KG1 (cell line): ENCODE results near the gene KRAS.
A peak's percentile ranks its signal among the peaks of the same experiment; 100 is the strongest.

ENCODE experiments used
- DNase-seq: peaks from one replicate; lab custom pipeline; 2025; lab: John Stamatoyannopoulos, UW

KRAS gene

GRCh38 chr12:25256005-25256404, 5.3 kb upstream of the KRAS start:
- no peak for DNase-seq

GRCh38 chr12:25254271-25254880, 3.6 kb upstream of the KRAS start:
- DNase-seq: no peak

- no peak for DNase-seq
These were observed 2.8 kb upstream of the KRAS start for GRCh38 chr12:25253371-25254068.

- DNase-seq: no peak
These were observed 2.2 kb upstream of the KRAS start for GRCh38 chr12:25252946-25253345.

DNA sequence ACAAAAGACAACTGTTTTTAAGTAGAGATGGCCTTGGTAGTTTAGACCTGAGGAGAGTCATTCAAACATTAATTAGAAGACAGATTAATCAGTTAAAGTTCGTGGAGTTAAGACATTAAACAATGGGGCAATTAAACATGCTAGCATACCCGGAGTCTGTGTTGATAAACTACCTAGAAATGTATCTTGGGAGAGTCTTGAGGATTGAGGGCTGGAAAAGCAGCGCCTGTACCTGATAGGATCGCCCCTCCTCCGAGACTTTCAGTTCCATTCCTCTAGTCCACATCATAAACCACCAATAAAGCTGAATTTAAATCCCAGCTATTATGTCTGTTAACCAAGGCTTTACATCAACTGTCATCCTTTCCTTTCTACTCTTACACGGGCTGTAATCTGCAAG, 1.0 kb upstream of the KRAS start:
- DNase-seq: no peak

- DNase-seq: no peak
These were observed 594 bp downstream of the KRAS start for GRCh38 chr12:25249931-25250738.

DNA sequence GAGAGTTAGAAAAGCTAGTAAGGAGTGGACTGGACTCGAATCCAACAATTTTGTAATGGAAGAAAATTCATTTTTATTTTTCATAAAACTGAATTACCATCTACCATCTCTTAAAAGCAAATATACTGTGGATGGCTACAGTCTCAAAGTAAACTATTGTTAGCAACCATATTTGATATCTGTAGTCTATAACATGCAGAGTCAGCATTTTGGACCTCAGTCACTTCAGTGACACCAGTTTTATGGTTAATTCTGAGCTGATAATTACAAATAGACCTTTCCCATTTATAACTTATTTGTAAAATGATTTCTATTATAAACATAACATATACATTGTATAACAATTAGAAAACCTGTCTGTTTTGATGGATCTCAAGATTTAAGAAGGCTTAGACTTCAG, 2.0 kb downstream of the KRAS start:
- no peak for DNase-seq

DNA sequence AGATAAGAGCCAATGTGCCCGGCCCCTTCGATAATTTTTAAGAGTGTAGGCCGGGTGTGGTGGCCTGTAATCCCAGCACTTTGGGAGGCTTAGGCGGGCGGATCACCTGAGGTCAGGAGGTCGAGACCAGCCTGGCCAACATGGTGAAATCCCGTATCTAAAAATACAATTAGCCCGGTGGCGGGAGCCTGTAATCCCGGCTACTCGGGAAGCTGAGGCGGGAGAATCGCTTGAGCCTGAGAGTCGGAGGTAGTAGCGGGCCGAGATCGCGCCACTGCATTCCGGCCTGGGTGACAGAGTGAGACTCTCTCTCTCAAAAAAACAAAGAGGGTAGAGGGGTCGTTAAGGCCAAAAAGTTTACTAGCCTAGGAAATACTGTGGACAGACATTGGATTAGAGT, 2.6 kb downstream of the KRAS start:
- no peak for DNase-seq

GRCh38 chr12:25245491-25245890, 5.2 kb downstream of the KRAS start:
- no peak for DNase-seq

- DNase-seq: no peak
These were observed 7.1 kb downstream of the KRAS start for GRCh38 chr12:25243680-25243990.

DNA sequence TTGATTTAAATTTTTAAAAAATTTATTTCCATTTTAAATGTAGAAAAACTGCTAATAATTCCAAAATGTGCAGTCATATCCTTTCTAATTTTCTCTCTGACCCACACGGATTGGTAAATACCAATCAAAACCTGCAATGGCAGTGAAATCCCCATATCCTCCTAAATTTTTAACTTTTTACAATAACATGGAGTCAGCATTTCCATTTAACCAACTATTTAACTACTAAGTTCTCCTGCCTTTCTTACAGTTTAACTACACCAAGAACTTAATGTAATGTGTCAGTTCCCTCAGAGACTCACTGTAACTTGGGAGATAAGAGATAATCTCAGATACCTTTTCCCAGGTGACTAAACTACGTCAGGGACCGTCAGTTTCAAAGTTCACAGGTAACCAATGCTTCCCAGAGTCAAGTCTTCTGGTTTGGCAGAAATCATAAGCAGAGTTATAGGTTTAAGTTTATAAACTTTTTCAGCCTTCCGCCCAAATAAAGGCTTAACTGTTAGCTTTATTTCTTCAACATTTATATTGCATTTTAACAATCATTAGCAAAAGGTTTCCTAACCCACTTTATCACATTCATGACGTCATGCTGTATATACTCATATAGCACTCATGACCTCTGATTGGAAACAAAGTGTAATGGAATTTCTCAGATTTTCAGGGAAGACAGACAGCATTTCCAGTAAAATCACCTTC, 7.6 kb downstream of the KRAS start:
- no peak for DNase-seq

DNA sequence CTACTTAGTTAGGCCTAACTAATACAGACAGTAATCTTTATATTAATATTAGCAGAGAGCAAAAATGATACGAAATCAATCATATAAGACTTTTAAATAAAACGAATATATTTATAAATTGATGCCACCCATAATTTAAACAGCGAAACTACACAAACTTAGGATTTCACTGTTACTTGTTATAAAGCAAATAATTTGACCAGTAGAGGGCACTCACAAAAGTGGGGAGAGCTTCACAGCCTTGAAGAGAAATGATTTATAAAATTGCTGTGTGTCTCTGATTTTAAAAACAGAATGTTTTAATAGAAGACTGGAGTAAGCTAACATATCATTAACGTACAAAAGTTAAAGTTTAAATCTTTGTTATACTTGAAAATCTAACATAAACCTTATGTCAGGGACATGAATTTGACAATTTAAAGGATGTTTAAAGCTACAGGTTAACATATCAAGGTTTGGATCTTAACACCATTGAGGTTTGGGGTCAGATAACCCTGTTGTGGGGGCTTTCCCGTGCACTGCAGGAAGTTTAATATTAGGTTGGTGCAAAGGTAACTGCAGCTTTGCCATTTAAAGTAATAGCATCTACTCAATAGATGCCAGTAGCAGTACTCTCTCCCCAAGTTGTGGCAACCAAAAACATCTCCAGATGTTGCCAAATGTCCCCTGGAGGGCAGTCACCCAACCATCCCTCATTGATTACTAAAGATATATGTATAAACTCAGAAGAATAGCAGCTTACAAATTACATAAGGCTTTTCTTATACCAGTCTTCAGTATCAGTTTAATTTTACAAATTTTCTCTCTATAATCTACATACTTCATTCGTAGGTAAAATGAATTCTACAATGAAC, 9.3 kb downstream of the KRAS start:
- DNase-seq: peak; percentile 29

GRCh38 chr12:25236626-25237025, 14.1 kb downstream of the KRAS start:
- DNase-seq: no peak

DNA sequence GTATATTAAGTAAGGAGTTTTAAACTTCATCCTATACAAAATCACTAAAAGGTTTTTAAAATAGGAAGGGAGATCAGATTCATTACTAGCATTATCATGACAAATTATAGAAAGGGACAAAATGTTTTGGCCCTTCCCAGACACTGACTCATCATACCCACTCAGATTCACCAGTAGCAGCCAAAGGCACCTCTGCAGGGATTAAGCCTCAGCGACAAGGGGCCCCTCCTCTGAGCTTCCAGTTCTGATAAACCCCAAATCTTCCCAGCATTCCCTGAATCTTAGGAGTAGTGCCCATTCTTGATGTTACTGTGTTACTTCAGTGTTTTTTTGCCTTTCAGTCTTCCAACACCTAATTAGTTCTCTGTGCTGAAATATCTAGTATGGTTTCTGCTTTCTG, 14.5 kb downstream of the KRAS start:
- no peak for DNase-seq

DNA sequence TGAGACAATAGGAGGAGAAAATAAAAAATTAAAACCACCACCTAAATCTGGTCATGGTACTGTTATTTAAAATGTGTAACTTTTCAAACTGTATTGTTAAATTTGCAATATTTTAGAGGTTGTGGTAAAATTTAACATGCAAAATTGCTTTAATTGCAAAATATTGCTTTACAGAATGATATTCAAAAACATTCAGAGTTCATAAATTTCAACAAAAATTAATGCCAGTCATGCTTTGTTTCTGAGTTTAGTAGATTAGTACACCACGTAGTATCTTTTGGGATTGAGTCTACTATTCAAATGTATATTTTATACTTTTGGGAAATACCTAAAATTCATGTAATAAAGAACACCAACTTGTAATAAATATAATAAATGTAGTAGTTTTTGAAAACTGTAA, 37.4 kb downstream of the KRAS start:
- DNase-seq: no peak

DNA sequence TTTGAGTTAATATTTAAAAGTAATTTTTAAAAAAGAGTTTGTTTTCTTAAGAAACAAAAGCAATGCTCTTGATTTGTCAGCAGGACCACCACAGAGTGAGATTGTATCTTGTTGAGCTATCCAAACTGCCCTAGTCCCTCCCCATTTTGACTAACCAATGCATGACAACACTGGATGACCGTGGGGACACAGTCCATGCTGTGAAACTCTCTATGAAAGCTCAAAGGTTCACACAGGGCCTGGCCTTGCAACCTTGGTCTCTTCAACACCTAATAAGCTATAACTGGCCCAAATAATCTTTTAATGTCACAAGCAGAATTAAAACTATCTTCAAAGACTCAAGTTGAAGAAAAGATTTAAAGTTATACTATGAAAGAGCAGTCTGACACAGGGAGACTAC, 42.2 kb downstream of the KRAS start:
- no peak for DNase-seq

GRCh38 chr12:25207846-25208245, 42.9 kb downstream of the KRAS start:
- no peak for DNase-seq

DNA sequence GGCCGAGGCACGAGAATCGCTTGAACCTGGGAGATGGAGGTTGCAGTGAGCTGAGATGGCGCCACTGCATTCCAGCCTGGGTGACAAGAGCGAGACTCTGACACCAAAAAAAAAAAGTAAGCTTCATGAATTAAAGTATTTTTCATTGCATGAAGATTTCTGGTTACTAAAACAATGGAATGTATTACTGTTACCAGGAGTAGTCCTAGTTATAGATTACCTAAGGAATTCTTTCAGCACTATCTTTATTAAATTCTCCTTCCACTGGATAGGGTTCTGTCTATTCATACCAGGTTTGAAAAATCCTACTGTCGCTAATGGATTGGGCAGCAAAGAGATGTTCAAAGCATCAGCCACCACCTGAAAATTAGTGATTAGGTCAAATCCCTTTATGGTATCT, 43.3 kb downstream of the KRAS start:
- no peak for DNase-seq

DNA sequence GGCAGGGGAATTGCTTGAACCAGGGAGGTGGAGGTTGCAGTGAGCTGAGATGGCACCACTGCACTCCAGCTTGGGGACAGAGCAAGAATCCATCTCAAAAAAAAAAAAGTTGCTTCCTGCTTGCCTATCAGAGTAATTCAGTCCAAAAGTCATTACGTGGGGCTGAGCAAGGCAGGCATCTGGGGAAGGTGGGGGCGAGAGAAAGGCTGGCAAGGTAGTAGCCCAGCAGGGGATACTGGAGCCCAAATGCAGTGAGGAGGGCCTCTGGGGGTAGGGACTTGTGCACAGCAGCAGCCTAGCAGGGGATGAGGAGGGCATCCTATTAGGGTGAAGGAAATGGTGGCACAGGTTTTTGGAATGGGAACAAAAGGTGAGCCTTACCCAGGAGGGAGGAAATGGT, 48.6 kb downstream of the KRAS start:
- DNase-seq: no peak

- no peak for DNase-seq
These were observed 50.0 kb downstream of the KRAS start for GRCh38 chr12:25200703-25201102.

DNA sequence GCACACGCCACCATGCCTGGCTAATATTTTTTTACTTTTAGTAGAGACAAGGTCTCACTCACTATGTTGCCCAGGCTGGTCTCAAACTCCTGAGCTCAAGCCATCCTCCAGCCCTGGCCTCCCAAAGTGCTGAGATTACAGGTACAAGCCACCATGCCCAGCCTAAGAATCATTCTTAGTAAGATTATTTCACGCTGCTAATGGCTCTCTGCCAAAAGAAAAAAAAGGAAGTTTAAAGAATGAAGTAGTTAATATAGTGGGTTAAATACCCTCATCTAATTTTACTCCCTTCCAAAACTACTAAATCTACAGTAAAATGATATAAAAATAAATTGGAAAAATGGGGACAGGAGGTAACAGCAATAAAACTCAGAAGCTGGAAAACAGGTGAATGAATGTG, 53.1 kb downstream of the KRAS start:
- DNase-seq: peak; percentile 35
